ENCODE measurements around the gene TMEM37. TPM values are rescaled to one million over a fixed set of nuclear protein-coding genes. Genes with fewer than 3 reads are reported as not detected.
A peak's percentile ranks its signal among the peaks of the same experiment; 100 is the strongest.

The TMEM37 gene
- total and polyA plus RNA-seq, 2 of the 13 experiments (the other 11 are each of a cell fraction or from before 2014, with no cell fraction given), result 37.7 to 115 TPM

- TF ChIP-seq ZGPAT (CRISPR knock-in tag; IDR thresholded peaks at IDR 0.05) (no peak), ZNF430 (CRISPR knock-in tag; IDR thresholded peaks at IDR 0.05) (no peak), ZNF777 (CRISPR knock-in tag; IDR thresholded peaks at IDR 0.05) (no peak), HIVEP1 (CRISPR knock-in tag; IDR thresholded peaks at IDR 0.05) (no peak), E2F1 (CRISPR knock-in tag; IDR thresholded peaks at IDR 0.05) (no peak), MXD1 (CRISPR knock-in tag; IDR thresholded peaks at IDR 0.05) (no peak), FOXP1 (IDR thresholded peaks at IDR 0.05) (no peak), FOXP1 (CRISPR knock-in tag; IDR thresholded peaks at IDR 0.05) (no peak), ZNF878 (CRISPR knock-in tag; IDR thresholded peaks at IDR 0.05) (no peak), TFE3 (CRISPR knock-in tag; IDR thresholded peaks at IDR 0.05) (no peak), SP1 (IDR thresholded peaks at IDR 0.05) (no peak), SP1 (CRISPR knock-in tag; IDR thresholded peaks at IDR 0.05) (no peak), PHF21A (CRISPR knock-in tag; IDR thresholded peaks at IDR 0.05) (no peak), MIER3 (CRISPR knock-in tag; IDR thresholded peaks at IDR 0.05; ENCODE audit: borderline replicate concordance) (no peak), ZNF337 (CRISPR knock-in tag; IDR thresholded peaks at IDR 0.05; ENCODE audit: borderline replicate concordance, low read depth) (0 out of 2 replicates have a peak, but pooled peaks have one; percentile 16), KDM3A (CRISPR knock-in tag; IDR thresholded peaks at IDR 0.05; ENCODE audit: low read depth) (no peak), MYC (CRISPR knock-in tag; IDR thresholded peaks at IDR 0.05; ENCODE audit: borderline replicate concordance) (0 out of 2 replicates have a peak, but pooled peaks have one; percentile 12), KLF15 (CRISPR knock-in tag; IDR thresholded peaks at IDR 0.05; ENCODE audit: borderline replicate concordance) (no peak), BHLHE40 (IDR thresholded peaks at IDR 0.05; ENCODE audit: low read length) (no peak), ZNF280D (CRISPR knock-in tag; IDR thresholded peaks at IDR 0.05) (0 out of 2 replicates have a peak, but pooled peaks have one; percentile 65), PRDM15 (CRISPR knock-in tag; IDR thresholded peaks at IDR 0.05) (no peak; the same call in 1 of the 2 replicates)
These were observed 3.0 kb downstream of the TMEM37 start (continued) for GRCh38 chr2:119434664-119435063.

Data from HepG2 (cell line).